GM20000 (cell line): ENCODE results near the gene EZH1.
"Not testable (repeated sequence)": the region's sequence is repeated elsewhere in the genome, so short reads cannot be mapped to it uniquely, and the experiment has no call there.

ENCODE experiments used
- DNase-seq: peaks from one replicate; pipeline ENCODE4 v3.0.0; 2012; ENCODE audit warnings: low spot score
- CTCF ChIP-seq: IDR thresholded peaks from 2 replicates; pipeline ENCODE4 v1.5.1; 2012; ENCODE audit warnings: mild to moderate bottlenecking, control low read depth; ENCODE audit errors: extremely low read depth, missing control alignments

Gene EZH1

GRCh38 chr17:42778570-42778969 lies 33.7 kb upstream of the EZH1 start:
- DNase-seq, result no peak
- no peak for TF ChIP-seq CTCF

GRCh38 chr17:42775534-42776098 lies 30.8 kb upstream of the EZH1 start:
- peak; percentile 49 for DNase-seq
- no peak for TF ChIP-seq CTCF

- no peak for TF ChIP-seq CTCF
- no peak for DNase-seq
Observed at GRCh38 chr17:42774066-42774745, 29.4 kb upstream of the EZH1 start.

- TF ChIP-seq CTCF, result no peak
- peak; percentile 89 for DNase-seq
Observed at GRCh38 chr17:42773290-42774035, 28.6 kb upstream of the EZH1 start, which contains the start of gene VPS25. Gene VPS25, plus strand, starts transcription at chr17:42773449. Its CDS starts 27 bp downstream, at chr17:42773476.

GRCh38 chr17:42772945-42773289 lies 28.1 kb upstream of the EZH1 start:
- TF ChIP-seq CTCF, result no peak
- DNase-seq, result no peak

DNA sequence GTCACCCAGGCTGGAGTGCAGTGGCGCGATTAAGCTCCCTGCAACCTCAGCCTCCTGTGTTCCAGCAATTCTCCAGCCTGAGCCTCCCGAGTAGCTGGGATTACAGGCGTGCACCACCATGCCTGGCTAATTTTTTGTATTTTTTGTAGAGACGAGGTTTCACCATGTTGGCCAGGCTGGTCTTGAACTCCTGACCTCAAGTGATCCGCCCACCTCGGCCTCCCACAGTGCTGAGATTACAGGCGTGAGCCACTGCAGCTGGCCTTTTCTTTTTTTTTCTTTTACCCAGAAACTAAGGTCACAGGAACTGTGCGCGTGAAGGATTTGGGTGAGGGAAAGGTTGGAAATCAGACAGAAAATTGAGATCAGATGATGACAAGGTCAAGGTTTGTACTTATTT lies 25.1 kb upstream of the EZH1 start:
- DNase-seq, result not testable (repeated sequence)

DNA sequence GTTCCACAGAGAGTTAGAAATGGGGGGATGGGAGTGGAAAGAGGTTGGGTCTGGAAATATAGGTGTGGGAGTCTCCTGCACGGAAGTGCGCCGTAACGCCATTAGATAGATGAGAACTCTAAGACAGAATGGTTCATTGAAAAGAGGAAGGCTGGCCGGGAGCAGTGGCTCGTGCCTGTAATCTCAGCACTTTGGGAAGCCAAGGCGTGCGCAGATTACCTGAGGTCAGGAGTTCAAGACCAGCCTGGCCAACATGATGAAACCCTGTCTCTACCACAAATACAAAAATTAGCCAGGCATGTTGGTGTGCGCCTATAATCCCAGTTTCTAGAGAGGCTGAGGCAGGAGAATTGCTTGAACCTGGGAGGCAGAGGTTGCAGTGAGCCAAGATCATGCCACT lies 23.2 kb upstream of the EZH1 start:
- not testable (repeated sequence) for DNase-seq

- TF ChIP-seq CTCF, result no peak
- DNase-seq, result no peak
Observed at GRCh38 chr17:42767512-42767911, 22.7 kb upstream of the EZH1 start.
